Measurements from ENCODE around the gene MGST2. TPM values are rescaled to one million over a fixed set of nuclear protein-coding genes. Genes with fewer than 3 reads are reported as not detected.
"Not testable (repeated sequence)": the region's sequence is repeated elsewhere in the genome, so short reads cannot be mapped to it uniquely, and the experiment has no call there.

MGST2 gene
- total RNA-seq, 1 experiment from 2014 or later: 54.5 TPM

- in situ Hi-C loops (cut with HindIII; ENCODE audit: low pct_unique_long_range_greater_than_20kb, low sequenced_read_pairs): no loop called here
Measured at GRCh38 chr4:139685180-139685579, 19.6 kb downstream of the MGST2 start.

GRCh38 chr4:139686130-139686529 lies 20.5 kb downstream of the MGST2 start:
- no peak for DNase-seq (ENCODE audit: low read depth, low spot score)
- in situ Hi-C loops (cut with HindIII; ENCODE audit: low pct_unique_long_range_greater_than_20kb, low sequenced_read_pairs): no loop called here

More at GRCh38 chr4:139685180-139685579, 19.6 kb downstream of the MGST2 start:
- no peak for DNase-seq (ENCODE audit: low read depth, low spot score)

GRCh38 chr4:139686988-139687387 lies 21.4 kb downstream of the MGST2 start:
- in situ Hi-C loops (cut with HindIII; ENCODE audit: low pct_unique_long_range_greater_than_20kb, low sequenced_read_pairs): no loop called here
- DNase-seq (ENCODE audit: low read depth, low spot score): no peak

GRCh38 chr4:139689093-139689722 lies 23.6 kb downstream of the MGST2 start:
- DNase-seq (ENCODE audit: low read depth, low spot score): no peak
- in situ Hi-C loops (cut with HindIII; ENCODE audit: low pct_unique_long_range_greater_than_20kb, low sequenced_read_pairs): no loop called here

GRCh38 chr4:139690419-139690818 lies 24.8 kb downstream of the MGST2 start:
- no peak for DNase-seq (ENCODE audit: low read depth, low spot score)
- in situ Hi-C loops (cut with HindIII; ENCODE audit: low pct_unique_long_range_greater_than_20kb, low sequenced_read_pairs): no loop called here

GRCh38 chr4:139692309-139693012 lies 26.8 kb downstream of the MGST2 start:
- no peak for DNase-seq (ENCODE audit: low read depth, low spot score)
- in situ Hi-C loops (cut with HindIII; ENCODE audit: low pct_unique_long_range_greater_than_20kb, low sequenced_read_pairs): no loop called here

- in situ Hi-C loops (cut with HindIII; ENCODE audit: low pct_unique_long_range_greater_than_20kb, low sequenced_read_pairs): no loop called here
- DNase-seq (ENCODE audit: low read depth, low spot score): no peak
Measured at GRCh38 chr4:139694522-139695107, 29.0 kb downstream of the MGST2 start.

GRCh38 chr4:139696491-139696890 lies 30.9 kb downstream of the MGST2 start:
- in situ Hi-C loops (cut with HindIII; ENCODE audit: low pct_unique_long_range_greater_than_20kb, low sequenced_read_pairs): no loop called here
- DNase-seq (ENCODE audit: low read depth, low spot score): no peak

- DNase-seq (ENCODE audit: low read depth, low spot score); in situ Hi-C loops (cut with HindIII; ENCODE audit: low pct_unique_long_range_greater_than_20kb, low sequenced_read_pairs): not testable (repeated sequence)
Measured at GRCh38 chr4:139698167-139698925, 32.7 kb downstream of the MGST2 start.

- no peak for DNase-seq (ENCODE audit: low read depth, low spot score)
Measured at GRCh38 chr4:139700568-139700967, 34.9 kb downstream of the MGST2 start.

GRCh38 chr4:139704915-139705485 lies 39.4 kb downstream of the MGST2 start:
- peak; percentile 17 for DNase-seq (ENCODE audit: low read depth, low spot score)
- in situ Hi-C loops (cut with HindIII; ENCODE audit: low pct_unique_long_range_greater_than_20kb, low sequenced_read_pairs): no loop called here

More at GRCh38 chr4:139700568-139700967, 34.9 kb downstream of the MGST2 start:
- in situ Hi-C loops (cut with HindIII; ENCODE audit: low pct_unique_long_range_greater_than_20kb, low sequenced_read_pairs): no loop called here

- in situ Hi-C loops (cut with HindIII; ENCODE audit: low pct_unique_long_range_greater_than_20kb, low sequenced_read_pairs): no loop called here
- DNase-seq (ENCODE audit: low read depth, low spot score): no peak
Measured at GRCh38 chr4:139709660-139710059, 44.0 kb downstream of the MGST2 start.

GRCh38 chr4:139710073-139710472 lies 44.5 kb downstream of the MGST2 start:
- DNase-seq (ENCODE audit: low read depth, low spot score): no peak
- in situ Hi-C loops (cut with HindIII; ENCODE audit: low pct_unique_long_range_greater_than_20kb, low sequenced_read_pairs): no loop called here

- DNase-seq (ENCODE audit: low read depth, low spot score): no peak
- in situ Hi-C loops (cut with HindIII; ENCODE audit: low pct_unique_long_range_greater_than_20kb, low sequenced_read_pairs): no loop called here
Measured at GRCh38 chr4:139711461-139711860, 45.8 kb downstream of the MGST2 start.

- in situ Hi-C loops (cut with HindIII; ENCODE audit: low pct_unique_long_range_greater_than_20kb, low sequenced_read_pairs): no loop called here
- DNase-seq (ENCODE audit: low read depth, low spot score): no peak
Measured at GRCh38 chr4:139712882-139713281, 47.3 kb downstream of the MGST2 start.

- in situ Hi-C loops (cut with HindIII; ENCODE audit: low pct_unique_long_range_greater_than_20kb, low sequenced_read_pairs): no loop called here
- DNase-seq (ENCODE audit: low read depth, low spot score): no peak
Measured at GRCh38 chr4:139715746-139716391, 50.2 kb downstream of the MGST2 start.

- DNase-seq (ENCODE audit: low read depth, low spot score): no peak
- in situ Hi-C loops (cut with HindIII; ENCODE audit: low pct_unique_long_range_greater_than_20kb, low sequenced_read_pairs): no loop called here
Measured at GRCh38 chr4:139718358-139718757, 52.7 kb downstream of the MGST2 start.
